GM18526 (cell line): Measurements from ENCODE around the gene SLC19A3.

ENCODE experiments used
- POLR2A ChIP-seq: IDR thresholded peaks from 3 replicates; pipeline ENCODE4 v1.6.1; 2011; ENCODE audit not compliant: insufficient read length; ENCODE audit errors: extremely low read depth

The SLC19A3 gene

DNA sequence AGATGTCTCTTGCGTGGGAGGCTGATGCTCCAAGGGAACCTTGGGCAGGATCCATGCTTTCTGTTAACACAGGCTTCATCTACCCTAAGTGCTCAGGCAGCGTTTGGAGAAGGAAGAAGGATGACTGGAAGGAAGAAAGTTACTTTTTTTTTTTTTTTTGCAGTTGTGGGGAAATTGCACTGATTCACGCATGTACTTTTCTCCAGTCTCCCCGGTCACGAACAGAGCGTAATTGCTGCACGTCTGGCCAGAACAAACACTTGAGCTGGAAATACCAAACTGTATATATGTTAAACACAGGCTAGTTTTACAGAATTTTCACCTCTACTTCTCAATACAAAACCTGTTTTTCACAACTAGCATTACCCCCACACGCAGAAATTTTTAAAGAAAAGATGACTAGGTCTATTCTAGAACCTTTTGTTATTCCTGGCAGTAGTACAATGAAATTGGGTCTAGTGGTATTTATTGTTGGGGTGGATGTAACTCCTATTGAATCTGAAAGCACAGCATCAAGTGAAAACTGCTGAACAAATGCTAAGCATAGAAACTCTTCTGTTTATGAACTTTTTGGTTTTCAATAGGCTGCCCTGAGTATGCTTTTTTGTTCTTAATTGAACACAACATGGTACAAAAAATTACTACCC, 60.5 kb downstream of the SLC19A3 start:
- no peak for TF ChIP-seq POLR2A

DNA sequence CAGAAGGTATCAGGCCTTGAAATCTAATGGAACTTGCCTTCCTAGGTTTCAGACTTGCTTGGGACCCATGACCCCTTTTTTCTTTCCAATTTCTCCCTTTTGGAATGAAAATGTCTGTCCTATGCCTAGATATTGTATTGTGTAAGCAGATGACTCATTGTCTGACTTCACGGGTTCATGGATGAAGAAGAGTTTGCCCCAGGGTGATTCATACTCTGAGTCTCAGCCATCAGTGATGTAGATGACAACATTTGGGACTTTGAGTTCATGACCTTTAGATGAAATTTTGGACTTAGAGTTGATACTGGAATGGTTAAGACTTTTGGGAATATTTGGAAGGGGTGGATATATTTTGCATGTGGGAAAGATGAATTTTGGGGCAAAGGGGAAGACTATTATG, 62.4 kb downstream of the SLC19A3 start:
- no peak for TF ChIP-seq POLR2A

DNA sequence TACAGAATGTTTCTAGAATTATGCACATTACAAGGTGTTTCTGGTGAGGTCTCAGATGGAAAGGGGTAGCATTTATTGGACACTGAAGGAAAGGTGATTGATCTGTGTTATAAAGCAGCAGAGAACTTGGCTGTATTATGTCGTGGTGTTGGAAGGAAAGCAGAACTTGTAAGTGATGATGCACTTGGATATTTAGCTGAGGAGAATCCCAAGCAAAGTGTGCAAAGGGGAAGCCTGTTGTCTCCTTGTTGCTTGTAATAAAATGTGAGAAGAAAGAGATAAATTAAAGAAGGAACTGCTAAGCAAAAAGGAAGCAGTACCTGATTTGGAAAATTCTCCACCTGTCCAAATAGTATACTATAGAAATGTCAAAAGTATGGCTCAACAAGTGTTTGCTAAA, 63.4 kb downstream of the SLC19A3 start:
- TF ChIP-seq POLR2A: no peak

DNA sequence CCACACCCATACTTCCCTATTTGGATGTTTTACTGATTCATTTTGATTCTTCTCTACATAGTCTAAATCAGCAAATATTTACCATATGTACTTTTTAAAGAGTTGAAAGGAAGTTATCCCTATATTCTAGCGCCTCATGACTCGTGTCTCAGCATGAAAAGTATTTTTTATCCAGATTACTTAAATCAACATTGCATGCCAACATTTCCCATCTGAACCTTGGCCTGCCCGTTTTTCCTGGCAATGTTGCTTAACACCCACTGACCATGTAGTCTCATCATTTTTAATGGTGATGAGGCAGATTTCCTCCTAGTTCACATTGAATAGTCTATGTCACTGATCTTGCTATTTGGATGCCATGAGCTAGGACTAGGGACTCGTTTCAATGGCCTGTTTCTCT, 64.4 kb downstream of the SLC19A3 start:
- no peak for TF ChIP-seq POLR2A

DNA sequence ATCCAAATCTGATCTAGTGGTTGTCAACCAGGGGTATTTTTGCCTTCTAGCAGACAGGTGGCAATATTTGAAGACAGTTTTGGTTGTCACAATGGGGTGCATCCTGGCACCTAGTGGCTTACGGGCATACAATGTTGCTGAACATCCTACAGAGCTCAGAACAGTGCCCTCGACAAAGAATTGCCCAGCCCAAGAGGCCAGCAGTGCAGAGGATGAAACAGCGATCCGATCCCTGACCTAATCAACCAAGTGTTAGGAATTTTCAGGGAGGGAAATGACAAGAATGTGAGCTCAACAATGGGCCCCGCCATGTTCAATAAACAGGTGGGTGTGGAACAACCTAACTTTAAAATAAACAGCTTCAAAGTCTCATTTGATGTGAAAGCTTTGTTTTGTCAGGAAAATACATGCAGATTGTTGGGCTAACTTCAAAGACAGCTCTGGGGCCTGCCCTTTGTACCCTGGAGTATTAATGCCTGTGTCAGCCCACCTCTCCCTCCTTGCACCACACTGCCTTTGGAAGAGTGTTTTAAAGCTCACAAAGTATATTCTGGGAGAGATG, 73.8 kb downstream of the SLC19A3 start:
- no peak for TF ChIP-seq POLR2A

DNA sequence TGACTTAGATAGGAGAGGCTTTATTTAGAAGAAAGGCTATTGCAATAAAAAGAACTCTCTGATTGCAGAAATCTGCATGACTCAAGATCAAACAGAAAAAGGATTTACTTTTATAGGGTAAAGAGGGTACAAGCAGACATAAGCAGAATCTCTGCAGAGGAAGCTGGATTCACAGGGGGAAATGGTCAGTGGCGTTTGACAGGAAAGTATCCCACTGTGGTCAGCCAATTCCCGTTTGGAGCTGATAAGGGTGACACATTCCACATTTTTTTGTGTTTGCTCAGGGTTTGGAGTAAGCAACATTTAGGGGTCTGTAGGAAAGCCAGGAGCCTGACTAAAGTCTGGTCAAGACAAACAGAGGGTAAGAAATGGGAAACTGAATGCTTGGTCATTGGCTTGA, 75.2 kb downstream of the SLC19A3 start:
- TF ChIP-seq POLR2A: no peak

DNA sequence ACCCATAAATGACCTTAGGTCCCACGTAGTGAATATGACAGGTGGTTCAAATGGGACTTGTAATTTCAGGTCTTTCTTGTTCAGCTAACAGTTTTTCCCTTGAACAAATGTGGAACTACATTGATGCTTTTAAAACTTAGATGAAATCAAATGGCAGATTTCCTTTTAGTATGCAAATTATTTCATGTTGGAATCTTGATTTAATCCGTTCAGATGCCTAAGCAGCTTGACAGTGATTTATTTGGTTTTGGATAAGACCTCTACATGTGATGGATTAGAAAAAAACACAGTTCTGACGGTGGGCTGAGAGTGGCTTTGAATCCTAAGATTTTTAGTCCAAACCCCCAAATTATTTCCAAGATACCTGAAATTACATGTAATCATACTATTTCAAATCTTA, 83.6 kb downstream of the SLC19A3 start:
- TF ChIP-seq POLR2A: no peak
